Cardiac muscle cell (in vitro differentiated cells and primary cell): Measurements from ENCODE around the gene HHAT. TPM values are rescaled to one million over a fixed set of nuclear protein-coding genes. Genes with fewer than 3 reads are reported as not detected.
A peak's percentile ranks its signal among the peaks of the same experiment; 100 is the strongest.
"Not testable (repeated sequence)": the region's sequence is repeated elsewhere in the genome, so short reads cannot be mapped to it uniquely, and the experiment has no call there.

Experiments used
- DNase-seq, 2 donors: peaks; one replicate each; pipeline versions ENCODE4 v3.0.0 to v3.0.0-alpha.2; 2010 to 2017; ENCODE audit warnings: low read depth in 1 of 2, low spot score in 1 of 2
- H3K27ac ChIP-seq: fragments of 200-600 bp; sonication (generic); 2 replicates; pipeline ENCODE4 v1.5.1; 2016
- H3K27me3 ChIP-seq: fragments of 200-600 bp; sonication (generic); 2 replicates; pipeline ENCODE4 v1.6.0; 2016; ENCODE audit warnings: control low read depth
- H3K36me3 ChIP-seq: fragments of 200-600 bp; sonication (generic); 2 replicates; pipeline ENCODE4 v1.5.1; 2016; ENCODE audit warnings: control low read depth
- H3K4me1 ChIP-seq: fragments of 200-600 bp; sonication (generic); 2 replicates; pipeline ENCODE4 v1.8.1; 2017; ENCODE audit warnings: low read depth, mild to moderate bottlenecking, mixed run types
- H3K4me3 ChIP-seq: fragments of 200-600 bp; sonication (generic); 2 replicates; pipeline ENCODE4 v1.5.1; 2016; ENCODE audit warnings: mild to moderate bottlenecking
- H3K9me3 ChIP-seq: fragments of 200-600 bp; sonication (generic); 2 replicates; pipeline ENCODE4 v1.5.1; 2017; ENCODE audit warnings: low read depth, mild to moderate bottlenecking, control low read depth
- CTCF ChIP-seq: IDR thresholded peaks from 2 replicates; pipeline ENCODE4 v1.5.1; 2012; ENCODE audit warnings: low read depth, mild to moderate bottlenecking, low read length
- polyA plus RNA-seq: library from polyadenylated mRNA; unstranded; fragments of >200 nt; fragmentation: Nextera tagmentation; extraction: Ambion mirVana; gene quantifications from 2 replicates; pipeline ENCODE4 v1.2.1, GENCODE V29; 2016
- total RNA-seq: library from RNA; depleted of rRNA; stranded (reverse); fragments of >200 nt; gene quantifications from 2 replicates; pipeline ENCODE4 v1.2.3, GENCODE V29; 2016

Gene HHAT
- total and polyA plus RNA-seq, 2 experiments from 2014 or later = 3.6 to 8.4 TPM

GRCh38 chr1:210657806-210658205 is 329.1 kb downstream of the HHAT start:
- no peaks in the 10 kb centered on the region for H3K9me3 ChIP-seq
- DNase-seq = no peak
- H3K4me1 ChIP-seq = peaks cover 6% of the 10 kb centered on the region
- H3K4me3 ChIP-seq = no peak overlapping the region
- no peaks in the 10 kb centered on the region for H3K27me3 ChIP-seq
- TF ChIP-seq CTCF = no peak
- no peak overlapping the region for H3K27ac ChIP-seq
- H3K36me3 ChIP-seq = no peaks in the 10 kb centered on the region

- H3K9me3 ChIP-seq, H3K27ac ChIP-seq, DNase-seq, H3K36me3 ChIP-seq, H3K27me3 ChIP-seq, H3K4me3 ChIP-seq: not testable (repeated sequence)
- H3K4me1 ChIP-seq = peaks cover 30% of the 10 kb centered on the region
Observed at GRCh38 chr1:210661520-210661919, 332.8 kb downstream of the HHAT start.

- H3K4me1 ChIP-seq = peaks cover 30% of the 10 kb centered on the region
- H3K27me3 ChIP-seq = no peaks in the 10 kb centered on the region
- TF ChIP-seq CTCF = no peak
- peak overlapping the region; percentile 50 for H3K27ac ChIP-seq
- no peak overlapping the region for H3K4me3 ChIP-seq
- DNase-seq = no peak
- H3K36me3 ChIP-seq = no peaks in the 10 kb centered on the region
- H3K9me3 ChIP-seq = no peaks in the 10 kb centered on the region
Observed at GRCh38 chr1:210662291-210663050, 333.8 kb downstream of the HHAT start.

GRCh38 chr1:210663730-210664573 is 335.2 kb downstream of the HHAT start:
- Histone ChIP-seq H3K27ac (peak overlapping the region; percentile 55), H3K27me3 (no peaks in the 10 kb centered on the region), H3K9me3 (no peaks in the 10 kb centered on the region), H3K4me3 (no peak overlapping the region), H3K4me1 (peaks cover 30% of the 10 kb centered on the region), H3K36me3 (no peaks in the 10 kb centered on the region)
- TF ChIP-seq CTCF = no peak
- DNase-seq = peak in 1 of 2 donors; percentile 44

- H3K9me3 ChIP-seq = no peaks in the 10 kb centered on the region
- no peak for TF ChIP-seq CTCF
- peaks cover 3% of the 10 kb centered on the region for H3K4me1 ChIP-seq
- H3K4me3 ChIP-seq = no peak overlapping the region
- no peak overlapping the region for H3K27ac ChIP-seq
- no peaks in the 10 kb centered on the region for H3K27me3 ChIP-seq
- no peaks in the 10 kb centered on the region for H3K36me3 ChIP-seq
- DNase-seq = peak in 1 of 2 donors; percentile 34
Observed at GRCh38 chr1:210669951-210670350, 341.2 kb downstream of the HHAT start.

- no peaks in the 10 kb centered on the region for H3K9me3 ChIP-seq
- no peak overlapping the region for H3K27ac ChIP-seq
- no peaks in the 10 kb centered on the region for H3K27me3 ChIP-seq
- no peak for DNase-seq
- no peak for TF ChIP-seq CTCF
- H3K4me3 ChIP-seq = no peak overlapping the region
- H3K4me1 ChIP-seq = no peaks in the 10 kb centered on the region
- no peaks in the 10 kb centered on the region for H3K36me3 ChIP-seq
Observed at GRCh38 chr1:210674151-210674550, 345.4 kb downstream of the HHAT start.
